NCI-H2196 treated with DMSO at 0.1 percent for 48 hours (cell line): ENCODE results near the gene MYOG.

ENCODE experiments used
- DNase-seq: peaks from one replicate; lab custom pipeline; 2025; ENCODE audit not compliant: unreplicated experiment; lab: John Stamatoyannopoulos, UW

The MYOG gene

DNA sequence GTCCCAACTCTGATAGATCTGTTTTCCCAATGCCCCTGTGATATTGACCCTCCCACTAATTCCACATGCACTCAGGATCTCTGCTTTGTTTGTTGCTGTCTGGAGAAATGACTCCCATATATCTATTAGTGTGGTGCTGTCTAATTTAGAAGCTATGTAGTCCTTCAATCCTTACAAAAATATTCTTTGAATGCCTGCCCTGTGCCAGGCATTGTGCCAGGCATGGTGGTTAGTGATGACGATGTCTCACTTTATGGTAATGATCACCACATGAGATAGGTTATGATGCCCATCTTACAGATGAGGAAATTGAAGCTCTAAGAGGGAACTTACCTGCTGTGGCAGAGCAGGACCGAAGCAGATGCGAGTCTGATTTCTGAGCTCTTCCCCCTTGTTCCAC lies 12.9 kb downstream of the MYOG start:
- no peak for DNase-seq

DNA sequence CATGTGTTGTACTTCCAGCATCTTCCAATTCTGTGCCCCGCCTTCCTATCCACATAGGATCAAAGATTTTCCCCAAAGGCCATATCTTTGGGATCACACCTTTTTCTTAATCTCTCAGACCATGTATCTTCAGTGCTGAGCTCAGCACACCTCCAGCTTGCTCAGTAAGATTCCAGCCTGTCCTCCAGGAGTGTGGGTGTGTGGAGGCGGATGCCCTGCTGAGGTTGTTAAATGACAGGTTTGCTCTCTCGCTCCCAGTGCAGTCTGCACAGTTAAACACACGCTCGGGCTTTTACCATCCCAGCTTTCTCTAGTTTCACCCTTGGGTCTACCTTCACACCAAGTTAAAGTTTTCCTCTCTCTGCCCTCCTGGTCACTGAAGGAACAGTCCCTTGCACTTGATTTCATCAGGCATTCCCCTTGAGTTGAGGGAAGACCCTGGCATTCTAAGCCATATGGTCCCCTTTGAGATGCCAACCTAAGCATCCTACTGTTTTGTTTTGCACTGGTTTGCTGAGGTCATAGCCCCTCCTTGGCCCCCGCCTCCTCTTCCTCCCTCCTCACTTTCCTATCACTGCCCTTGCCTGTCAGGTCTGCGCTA lies 13.7 kb downstream of the MYOG start:
- DNase-seq: no peak

DNA sequence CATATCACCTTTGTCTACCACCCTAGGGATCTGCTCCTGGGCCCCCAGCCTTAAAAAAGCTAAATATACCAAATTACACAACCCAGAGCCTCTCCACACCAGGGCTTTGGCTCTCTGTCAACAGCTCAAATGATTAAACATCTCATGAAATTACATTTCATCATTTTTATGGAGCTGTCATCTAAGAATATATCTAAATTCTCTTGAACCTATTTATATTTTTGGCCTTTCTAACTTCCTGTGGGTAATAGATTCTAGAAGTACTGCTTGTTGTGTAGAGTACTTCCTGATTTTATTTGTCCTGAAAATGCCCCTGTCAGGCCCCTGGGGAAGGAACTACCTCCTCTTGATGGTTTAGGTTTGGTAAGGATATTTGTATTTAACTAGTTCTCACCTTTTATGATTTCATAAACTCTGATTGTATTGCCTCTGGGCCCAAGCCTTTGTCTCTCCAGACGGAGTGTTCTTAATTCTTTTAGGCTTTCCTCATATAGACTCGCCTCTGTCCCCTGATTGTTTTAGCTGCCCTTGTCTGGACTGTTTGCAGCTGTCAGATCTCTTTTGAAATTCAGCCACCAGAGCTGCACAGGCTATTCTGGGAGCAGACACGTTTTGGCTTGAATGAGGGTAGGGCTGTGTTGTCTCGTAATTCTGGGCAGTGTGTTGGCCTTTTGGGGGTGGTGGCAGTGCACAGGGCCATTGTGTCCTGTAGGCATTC lies 16.6 kb downstream of the MYOG start:
- DNase-seq: no peak

DNA sequence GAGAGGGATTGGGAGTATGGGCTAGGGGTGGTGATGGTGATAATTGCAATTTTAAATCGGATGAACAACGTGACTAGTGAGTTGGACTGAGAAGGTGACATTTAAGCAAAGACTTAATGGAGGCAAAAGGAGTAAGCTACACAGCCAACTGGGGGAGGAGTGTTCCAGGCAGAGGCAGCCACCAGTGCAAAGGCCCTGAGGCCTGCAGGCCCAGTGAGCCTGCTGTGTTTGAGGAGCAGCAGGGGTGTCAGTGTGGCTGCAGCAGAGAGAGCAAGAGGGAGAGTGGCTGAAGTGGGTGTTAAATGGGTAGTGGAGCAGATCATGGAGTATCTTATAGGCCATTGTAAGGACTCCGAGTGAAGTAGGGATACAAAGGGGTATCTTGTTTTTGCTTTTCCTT lies 18.8 kb downstream of the MYOG start:
- no peak for DNase-seq

DNA sequence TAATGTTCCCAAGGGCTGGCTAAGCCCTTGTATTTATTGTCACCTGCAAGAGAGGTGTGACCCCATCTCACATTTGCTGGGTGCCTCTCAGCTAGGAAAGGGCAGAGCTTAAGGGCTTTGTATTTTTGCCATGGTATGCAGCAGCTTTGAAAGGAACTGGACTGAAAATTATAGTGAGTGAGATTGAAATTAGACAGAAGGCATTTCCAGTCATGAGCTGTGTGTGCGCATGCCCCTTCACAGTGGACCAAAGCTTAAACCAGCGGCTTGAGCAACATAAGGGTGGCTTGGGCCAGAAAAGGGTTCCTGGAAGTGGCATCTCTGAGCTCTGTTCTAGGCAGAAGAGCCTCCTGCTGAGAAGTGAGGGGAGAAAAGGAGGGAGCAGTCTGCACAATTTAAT lies 19.8 kb downstream of the MYOG start:
- DNase-seq: no peak

DNA sequence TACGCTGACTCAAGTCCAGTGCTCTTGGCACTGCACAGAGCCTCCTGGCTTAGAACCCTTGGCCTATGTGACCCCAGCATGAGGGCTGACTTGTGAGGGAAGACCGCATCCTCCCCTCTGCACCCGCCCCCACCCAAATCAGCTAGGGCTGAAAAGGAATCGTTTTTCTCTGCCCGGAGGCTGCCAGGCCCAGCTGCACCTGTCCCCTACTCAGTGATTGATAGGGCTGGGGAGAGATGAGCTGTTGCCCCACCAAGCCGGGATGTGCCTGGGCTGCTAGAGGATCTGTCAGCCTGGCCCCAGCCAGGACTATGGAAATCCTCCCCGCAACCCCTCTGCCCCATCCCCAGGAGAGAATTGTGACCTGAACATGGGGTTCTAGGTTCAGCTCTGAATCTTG lies 20.6 kb downstream of the MYOG start:
- no peak for DNase-seq

DNA sequence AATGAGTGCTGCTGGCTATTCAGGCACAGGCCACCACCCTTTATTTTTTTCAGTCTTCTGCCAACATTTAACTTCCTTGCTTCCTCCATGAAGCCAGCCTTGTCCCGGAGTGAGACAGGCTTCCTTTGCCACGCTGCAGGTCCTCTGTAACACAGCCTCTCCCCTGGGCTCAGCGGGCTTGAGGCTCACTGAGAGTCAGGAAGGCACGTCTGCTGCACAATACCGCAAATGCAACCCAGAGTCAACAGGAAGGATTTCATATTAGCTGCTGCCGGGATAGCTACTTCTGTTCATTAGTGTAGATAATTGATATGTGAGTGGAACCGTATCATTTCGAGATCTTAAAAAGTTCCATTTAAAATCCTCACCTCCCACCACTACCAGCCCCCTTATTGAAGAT lies 22.5 kb downstream of the MYOG start:
- no peak for DNase-seq

DNA sequence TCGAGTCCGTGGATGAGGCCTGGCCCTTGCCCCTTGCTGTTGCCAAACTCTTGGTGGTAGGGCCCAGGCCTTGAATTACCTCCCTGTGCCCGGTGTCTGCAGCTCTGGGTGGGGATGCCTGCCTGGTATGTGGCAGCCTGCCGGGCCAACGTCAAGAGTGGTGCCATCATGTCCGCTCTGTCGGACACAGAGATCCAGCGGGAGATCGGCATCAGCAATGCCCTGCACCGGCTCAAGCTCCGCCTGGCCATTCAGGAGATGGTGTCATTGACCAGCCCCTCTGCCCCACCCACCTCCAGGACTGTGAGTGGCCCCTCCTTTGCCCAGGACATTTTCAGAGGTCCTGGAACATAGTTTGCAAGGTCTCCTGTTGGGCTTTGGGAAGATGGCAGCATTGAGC lies 25.7 kb downstream of the MYOG start:
- DNase-seq: no peak

DNA sequence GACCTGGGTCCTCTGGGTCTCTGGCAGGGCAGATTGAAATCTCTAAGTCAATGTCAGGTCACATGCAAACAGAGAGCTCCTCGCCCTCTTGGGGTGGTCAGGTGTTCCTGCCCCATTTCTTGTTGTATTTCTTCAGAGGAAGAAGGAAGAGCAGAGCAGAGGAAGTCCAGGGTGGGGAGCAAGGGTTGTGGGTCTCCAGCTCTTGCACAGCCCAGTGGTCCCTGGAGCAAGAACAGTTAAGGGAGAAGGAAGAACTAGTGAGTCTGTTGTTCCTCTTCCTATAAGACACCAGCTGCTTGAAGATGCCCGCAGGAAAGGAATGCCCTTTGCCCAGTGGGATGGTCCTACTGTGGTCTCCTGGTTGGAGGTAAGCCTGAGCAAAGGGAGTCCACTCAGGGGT lies 26.3 kb downstream of the MYOG start:
- DNase-seq: no peak

DNA sequence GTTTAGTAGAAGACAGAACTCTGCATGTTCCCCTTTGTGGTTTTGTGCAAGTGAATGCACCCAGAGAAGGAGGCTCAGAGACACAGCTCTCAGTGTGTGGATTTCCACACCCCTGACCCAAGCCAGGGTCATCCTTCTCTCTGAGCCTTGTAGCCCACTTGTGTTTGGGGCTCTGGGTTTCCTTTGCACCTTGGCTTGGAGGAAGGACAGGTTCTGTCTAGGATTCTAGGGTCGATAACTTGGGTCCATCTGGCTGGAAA lies 27.2 kb downstream of the MYOG start:
- DNase-seq: no peak

DNA sequence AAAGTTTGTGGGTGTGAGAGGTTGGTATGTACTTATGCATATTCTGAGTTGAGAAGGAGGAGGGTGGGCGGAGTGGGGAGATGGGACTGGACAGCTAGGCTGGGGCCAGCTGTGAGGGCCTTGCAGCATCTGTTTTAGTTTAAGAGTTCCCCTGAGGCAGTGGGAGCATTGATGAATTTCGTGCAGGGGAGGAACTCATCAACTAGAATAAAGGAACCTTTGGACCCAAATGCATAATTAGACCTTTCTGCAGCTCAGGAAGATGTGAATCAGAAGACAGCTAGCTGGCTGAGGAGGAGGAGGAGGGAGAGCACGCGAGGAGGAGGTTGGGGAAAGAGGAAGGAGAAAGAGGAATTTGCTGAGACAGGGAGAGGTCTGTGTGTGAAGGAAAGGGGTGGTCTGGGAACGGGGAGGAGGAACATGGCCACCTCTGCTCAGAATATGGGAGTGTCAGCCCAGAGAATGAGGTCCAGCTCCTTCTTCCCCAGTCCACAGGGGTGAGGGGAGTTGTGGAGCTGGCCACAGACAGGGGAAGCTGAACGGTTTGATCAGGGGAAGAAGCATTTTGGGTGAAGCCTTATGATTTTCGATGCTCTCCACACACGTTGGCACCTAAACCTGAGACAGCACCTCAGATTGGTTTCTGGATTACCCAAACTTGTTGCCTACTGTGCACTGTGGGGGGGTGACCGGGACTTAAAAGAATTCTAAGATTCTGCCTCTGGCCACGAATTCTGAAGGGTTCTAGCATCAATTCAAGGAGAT lies 27.7 kb downstream of the MYOG start:
- no peak for DNase-seq

DNA sequence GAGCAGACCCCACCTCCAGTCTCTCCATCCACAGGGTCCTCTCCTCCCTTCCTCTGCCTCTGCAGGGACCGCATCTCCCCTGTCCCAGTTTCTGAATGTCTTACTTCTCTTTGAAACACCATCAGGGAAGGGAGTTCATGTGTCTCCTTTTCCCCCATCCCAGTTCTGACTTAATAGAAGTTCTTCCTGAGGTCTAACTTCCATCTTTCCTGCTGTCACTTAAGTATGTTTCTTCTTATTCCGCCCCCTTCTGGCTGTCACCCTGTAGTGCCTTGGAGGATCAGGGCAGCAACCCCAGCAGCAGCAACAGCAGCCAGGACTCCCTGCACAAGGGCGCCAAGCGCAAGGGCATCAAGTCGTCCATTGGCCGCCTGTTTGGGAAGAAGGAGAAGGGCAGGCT lies 29.3 kb downstream of the MYOG start:
- DNase-seq: no peak

DNA sequence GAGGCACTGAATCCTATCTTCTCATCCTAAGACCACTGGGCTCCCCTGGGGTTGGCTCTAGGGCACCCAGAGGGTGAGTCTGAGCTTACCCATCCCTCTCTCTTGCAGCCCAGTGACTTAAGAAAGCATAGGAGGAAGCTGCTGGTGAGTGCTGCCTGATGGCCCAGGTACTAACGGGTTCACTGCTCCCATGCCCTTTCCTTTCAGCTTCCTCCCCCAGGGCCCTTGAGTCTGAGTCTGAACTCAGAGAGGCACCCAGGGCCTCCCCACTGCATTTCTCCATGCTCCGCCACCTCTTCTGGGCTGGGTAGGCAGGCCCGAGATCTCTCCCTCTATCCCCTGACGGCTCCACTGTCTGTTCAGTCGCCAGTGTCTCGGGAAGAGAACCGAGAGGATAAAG lies 29.8 kb downstream of the MYOG start:
- no peak for DNase-seq

DNA sequence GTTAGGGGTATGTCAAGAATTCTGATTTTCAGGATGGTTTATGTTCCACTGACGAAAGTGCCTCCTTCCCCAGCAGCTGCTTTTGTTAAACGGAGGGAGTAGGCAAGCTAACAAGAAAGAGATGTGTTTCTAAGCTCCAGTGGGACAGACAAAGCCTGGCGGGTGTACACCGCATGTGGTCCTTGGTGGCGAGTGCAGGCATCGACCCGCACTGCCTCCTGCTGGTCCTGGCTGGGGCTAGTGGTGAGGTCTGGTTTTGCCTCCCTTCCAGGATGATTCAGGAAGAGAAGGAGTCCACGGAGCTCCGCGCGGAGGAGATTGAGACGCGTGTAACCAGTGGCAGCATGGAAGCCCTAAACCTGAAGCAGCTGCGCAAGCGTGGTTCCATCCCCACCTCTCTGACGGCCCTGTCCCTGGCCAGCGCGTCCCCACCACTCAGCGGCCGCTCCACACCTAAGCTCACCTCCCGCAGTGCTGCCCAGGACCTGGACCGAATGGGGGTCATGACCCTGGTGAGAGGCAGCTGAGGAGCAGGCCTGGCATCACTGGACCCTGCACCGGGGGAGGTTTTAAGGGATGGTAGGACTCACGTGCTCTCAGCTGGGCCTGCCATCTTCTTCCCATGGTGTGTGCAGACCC lies 30.5 kb downstream of the MYOG start:
- no peak for DNase-seq

DNA sequence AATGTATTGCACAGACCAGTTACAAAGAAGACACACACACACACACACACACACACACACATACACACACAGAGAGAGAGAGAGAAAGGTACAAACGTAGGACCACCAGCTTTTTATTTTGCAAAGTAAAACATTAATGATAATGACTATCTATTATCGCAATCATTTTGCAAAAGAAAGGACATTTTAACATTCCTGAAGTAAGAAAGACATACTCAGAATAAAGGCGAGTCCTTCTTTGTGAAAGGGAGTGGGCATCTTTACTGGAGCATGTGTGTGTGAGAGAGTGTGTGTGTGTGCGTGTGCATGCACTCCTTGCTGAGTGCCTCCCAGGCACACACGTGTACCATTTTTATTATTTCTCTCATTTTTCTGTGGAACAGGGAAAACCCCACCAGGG lies 31.2 kb downstream of the MYOG start:
- DNase-seq: no peak

DNA sequence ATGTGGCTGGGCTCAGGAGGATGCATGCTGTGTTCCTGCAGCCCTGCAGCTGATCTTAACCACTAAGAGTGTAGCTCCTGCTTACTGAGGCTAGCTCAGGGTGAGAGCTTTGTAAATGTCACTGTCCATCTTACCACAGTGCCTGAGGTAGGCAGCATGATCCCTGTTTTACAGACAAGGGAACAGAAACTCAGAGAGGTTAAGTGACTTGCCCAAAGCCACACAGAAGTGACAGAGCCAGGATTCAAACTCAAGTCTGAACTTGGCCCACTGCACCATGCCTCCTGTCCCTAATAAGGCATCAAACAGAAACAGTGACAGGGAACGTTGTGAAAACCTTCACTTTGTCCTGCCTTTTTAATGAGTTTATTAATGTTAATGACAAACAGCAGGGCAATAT lies 31.6 kb downstream of the MYOG start:
- no peak for DNase-seq

DNA sequence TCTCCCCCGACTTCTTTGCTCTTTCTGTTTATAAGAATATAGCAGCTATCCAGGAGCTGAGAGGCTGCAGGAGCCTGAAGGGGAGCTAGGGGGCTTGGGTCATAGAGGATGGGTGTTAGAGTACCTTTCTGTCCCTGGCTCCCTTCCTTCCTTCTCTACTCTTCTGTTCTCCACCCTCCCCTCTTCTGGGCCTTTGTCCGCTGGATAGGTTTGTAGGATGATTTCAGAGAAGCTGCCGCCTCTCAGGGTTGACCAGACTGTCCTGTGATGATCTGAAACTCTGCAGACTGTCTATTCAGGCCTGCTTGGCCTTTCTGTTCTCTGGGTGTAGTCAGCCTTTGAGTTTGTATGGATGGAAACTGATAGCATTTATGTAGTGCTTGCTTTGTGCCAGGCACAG lies 33.2 kb downstream of the MYOG start:
- DNase-seq: no peak

DNA sequence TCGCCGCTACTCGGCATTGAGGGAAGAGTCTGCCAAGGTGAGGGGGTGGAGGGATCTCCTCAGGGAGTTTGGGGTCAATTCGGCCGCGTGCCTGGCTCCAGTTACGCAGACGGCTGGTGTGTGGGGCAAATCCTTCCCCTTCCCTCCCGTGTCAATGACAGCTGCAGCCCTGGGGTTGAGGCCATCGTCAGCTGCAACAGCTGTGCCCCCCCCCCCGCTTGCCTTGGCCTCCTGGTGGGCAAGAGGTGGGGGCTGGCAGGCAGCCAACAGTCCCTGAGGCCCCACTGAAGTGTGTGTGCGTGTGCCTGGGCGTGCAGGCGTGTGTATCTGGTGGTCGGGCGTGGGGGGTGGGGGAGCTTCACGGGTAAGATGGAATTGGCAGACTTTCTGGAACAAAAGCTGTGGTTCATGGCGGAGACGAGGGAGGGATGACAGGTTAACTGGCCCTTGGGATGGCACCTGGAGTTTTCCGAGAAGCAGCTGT lies 33.9 kb downstream of the MYOG start:
- DNase-seq: no peak

DNA sequence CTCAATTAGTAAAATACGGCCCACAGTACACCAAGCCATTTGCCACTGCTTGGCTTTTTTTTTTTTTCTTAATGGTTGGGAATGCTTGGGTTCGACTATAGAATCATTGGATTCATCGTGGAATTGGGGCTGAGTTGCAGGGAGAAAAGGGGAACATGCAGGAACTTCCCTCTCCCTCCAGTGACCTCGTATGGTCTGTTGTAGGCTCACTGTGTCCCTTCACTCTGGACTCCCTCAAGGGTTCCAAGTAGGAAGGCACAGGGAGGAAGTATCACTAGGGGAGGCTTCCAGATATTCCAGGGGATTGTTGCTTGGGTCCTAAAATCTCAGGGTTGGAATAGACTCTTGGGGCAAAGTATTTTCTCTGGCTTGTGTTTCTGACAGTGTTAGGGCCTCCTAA lies 35.0 kb downstream of the MYOG start:
- DNase-seq: no peak

DNA sequence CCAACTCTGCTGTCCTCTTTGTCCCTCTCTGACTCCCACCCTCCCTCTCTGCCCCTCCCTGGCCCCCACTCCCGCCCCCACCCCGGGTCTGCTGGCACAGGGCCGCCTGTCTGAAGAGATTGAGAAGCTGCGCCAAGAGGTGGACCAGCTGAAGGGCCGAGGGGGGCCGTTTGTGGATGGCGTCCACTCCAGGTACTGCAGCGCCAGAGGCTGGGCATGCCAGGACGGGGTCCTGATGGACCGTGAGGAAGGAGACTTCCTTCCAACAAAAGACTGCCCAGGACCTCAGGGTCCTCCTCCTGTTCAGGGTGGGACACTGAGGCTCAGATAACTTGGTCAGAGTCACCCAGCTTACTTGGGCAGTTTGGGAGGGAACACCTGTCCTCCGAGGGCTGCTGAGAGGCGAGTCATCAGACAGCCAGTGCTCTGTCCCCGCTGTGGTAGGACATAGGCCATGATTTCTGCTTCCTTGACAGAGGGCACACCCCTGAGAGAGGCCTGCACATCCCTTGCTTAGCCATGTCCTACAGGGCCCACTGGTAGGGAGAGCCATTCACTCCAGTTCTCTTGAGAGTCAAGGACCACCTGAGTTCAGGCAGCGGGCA lies 36.1 kb downstream of the MYOG start:
- no peak for DNase-seq

DNA sequence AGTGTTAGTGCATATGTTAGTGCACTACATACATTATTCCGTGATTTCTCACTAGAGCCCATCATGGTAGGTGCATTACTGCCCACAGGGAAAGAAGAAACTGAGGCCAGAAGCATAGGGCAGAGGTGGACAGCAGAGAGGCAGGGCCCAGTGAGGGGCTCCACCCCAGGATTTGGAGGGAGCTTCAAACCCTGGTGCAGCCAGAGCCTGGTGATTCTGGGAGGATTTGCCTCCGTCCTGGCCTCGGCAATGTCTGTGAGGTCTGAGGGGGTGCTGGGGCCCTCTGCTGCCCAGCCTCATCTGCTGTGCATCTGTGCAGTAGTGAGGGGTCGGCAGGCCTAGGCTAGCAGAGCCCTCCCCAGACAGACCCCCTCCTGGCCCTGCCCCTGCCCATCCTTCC lies 36.7 kb downstream of the MYOG start:
- DNase-seq: no peak

DNA sequence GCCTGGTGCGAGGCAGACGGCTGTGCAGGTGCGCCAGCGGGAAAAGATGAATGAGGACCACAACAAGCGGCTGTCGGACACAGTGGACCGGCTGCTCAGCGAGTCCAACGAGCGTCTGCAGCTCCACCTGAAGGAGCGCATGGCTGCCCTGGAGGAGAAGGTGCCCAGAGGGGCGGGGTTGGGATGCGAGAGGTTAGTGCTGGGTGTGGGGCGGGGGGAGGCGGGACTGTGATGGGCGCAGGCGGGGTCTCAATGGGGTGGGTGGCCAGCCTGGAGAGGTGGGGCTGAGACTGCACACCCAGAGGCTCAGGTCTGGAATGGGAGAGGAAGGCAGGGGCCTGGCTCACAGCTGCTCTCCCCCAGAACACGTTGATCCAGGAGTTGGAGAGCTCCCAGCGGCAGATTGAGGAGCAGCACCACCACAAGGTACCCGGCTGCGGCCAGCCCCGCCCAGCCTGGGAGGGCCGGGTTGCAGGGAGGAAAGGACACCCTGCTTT lies 37.2 kb downstream of the MYOG start:
- DNase-seq: no peak
